ENCODE measurements around the gene ECSCR.

Gene ECSCR

DNA sequence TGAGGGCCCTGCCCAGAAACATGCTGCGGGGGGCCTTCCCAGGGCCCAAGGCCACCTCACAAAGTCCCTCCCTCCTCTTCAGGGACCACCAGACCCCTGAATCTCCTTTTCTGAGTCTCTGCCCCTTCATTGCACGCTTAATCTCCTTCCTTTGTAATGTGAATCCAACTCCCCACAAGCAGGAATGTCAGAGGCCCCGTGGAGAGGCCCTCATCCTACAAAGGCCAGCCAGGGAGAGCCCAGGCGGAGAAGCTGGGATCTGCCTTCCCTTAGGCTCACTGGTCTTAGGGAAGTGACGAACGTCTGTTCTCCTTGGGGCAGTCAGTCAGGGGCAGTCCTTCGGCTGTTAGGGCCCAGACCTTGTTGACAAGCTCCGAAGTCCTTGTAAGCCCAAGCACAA is 10.6 kb upstream of the ECSCR start:
- DNase-seq, result no peak

DNA sequence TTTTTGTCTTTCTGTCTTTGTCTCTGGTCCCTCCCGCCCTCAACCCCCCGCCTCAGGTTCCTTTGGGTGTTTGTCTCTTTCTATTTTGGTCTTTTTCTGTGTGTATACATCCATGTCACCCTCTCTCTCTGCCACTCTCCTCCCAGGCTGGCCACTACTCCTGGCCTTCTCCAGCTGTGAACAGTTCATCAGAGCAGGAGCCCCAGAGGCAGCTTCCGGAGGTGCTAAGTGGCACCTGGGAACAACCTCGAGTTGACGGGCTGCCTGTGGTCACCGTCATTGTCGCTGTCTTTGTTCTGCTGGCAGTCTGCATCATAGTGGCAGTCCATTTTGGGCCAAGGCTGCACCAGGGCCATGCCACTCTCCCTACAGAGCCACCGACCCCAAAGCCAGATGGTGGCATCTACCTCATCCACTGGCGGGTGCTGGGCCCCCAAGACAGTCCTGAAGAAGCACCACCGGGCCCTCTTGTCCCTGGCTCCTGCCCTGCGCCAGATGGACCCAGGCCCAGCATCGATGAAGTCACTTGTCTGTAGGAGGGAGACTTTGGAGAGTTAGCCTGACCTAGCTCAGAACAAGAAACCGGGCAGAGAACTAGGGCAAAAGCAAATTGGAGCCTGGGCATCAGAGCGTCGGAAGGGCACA is 10.0 kb upstream of the ECSCR start:
- no peak for DNase-seq

DNA sequence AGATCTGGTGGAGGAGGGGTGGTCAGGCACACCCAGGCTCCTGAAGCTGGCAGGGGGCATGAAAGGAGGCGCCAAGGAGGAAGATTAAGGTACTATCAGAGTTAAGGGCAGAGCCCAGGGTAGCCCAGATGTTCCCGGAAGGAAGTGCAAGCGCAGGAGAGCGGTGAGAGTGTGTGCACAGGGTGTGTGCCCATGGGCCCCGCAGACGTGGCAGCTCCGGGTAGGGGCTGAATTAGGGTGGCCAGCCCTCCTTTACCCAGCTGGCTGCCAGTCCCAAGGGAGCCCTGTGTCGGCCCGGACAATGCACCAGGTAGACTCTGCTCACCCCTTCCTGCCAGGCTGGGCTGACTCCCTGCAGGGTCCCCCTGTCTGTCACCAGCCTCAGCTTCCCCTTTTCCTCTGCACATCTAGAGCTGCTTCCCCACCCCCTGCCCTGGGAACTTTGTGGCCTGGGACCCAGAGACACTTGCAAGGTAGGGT is 8.3 kb upstream of the ECSCR start, which contains the start of gene SMIM33:
Gene SMIM33, plus strand, starts transcription at position 184 of the 480 bp plus-strand sequence. Its CDS starts 118 bp downstream, at position 302.
- DNase-seq, result no peak

DNA sequence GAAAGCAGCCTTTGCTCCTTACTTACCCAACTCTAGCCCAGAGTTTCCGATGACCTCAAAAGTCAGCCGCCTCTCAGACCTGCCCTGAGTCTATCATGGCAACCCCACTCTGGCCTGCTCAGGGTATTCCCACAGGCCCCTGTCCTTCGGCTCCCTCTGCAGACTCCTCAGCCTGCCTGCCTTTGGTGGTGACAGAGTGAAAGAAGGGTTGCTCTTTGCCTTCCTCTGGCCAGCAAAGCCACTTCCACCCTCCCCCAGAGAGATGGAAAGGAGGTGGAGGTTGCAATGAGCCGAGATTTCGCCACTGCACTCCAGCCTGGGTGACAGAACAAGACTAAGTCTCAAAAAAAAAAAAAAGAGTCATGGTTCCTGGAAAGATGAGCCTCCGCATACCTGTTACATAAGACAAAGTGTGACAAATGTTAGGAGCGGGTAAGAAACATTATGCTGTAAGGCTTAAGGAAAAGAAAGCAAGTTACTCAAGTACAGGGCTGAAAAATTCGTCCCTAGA is 5.9 kb upstream of the ECSCR start:
- DNase-seq, result no peak

DNA sequence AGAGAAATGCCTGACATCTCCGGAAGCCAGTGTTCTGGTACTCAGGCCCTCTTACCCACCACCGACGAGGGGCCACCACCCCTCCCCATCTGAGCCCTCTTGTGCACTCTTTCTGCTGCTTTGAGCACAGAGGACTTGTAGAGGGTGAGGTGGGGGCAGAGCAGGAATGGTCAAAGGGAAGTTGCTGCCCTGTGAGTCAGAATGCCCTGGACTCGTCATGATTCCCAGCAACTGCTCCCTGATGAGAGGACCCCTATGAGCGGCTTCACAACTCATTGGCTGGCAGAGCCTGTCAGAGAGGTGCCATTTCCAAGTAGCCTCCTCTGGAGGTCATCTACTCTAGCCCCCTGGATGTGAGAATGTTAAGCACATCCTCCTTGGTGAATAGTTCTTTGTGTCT is 845 bp downstream of the ECSCR start:
- no peak for DNase-seq

DNA sequence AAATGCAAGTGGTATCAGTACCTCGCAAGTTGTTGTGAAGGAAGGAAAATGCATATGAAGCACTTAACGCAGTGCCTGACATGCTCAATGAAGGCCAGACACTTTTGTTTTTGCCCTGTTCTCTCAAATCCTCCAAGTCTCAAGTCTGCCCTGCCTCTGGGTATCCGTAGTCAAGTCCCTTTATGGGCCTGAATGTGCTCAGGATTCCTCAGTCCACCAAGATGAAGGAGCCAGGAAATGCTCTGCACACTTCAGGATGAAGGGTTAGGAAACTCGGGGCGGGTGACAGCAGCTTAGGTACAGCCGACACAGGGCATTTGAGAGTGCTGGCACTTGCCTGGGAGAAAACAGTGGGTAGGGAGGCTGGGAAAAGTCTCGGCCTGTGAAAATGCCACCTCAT is 1.4 kb downstream of the ECSCR start:
- DNase-seq, result no peak

DNA sequence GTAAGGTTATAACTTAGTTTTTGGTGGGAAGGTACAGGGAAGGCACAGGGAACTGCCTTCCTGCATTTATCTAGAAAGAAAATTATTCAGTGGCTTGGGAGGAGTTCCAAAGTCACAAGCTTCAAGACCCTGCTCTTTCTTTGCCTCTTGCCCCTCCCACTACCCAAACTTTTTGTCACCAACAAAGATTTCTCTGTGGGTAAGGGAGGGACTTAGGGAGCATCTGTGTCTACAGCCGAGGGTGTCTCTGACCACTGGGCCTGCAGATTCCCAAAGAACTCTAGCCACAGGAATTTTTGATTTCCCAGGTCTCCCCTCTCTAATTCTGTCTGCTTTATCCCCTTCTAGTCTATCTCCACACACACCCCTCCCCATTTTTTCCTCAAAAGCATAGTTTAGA is 2.1 kb downstream of the ECSCR start:
- DNase-seq, result no peak

DNA sequence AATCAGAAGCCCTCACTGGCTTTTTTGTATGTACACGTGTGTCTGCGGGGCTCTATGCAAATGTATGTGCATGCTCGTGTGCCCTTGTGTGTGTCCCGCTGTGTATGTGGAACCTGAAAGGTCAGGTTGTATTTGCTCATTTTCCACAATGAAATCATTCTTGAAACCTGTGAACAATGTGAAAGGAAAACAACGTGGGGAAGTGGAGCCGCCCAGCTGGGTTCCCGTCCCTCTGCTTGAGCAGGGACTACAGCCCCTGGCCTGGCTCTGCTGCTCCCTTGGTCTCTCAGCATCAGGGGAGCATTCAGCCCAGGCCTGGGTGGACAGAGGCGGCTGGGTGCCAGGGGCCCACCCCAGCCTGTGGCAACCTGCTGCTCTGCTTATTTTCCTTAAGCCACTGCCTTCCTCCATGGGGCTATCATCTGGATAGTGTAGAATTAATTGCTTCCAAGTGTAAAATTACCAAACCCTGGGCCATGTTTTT is 3.0 kb downstream of the ECSCR start:
- no peak for DNase-seq

DNA sequence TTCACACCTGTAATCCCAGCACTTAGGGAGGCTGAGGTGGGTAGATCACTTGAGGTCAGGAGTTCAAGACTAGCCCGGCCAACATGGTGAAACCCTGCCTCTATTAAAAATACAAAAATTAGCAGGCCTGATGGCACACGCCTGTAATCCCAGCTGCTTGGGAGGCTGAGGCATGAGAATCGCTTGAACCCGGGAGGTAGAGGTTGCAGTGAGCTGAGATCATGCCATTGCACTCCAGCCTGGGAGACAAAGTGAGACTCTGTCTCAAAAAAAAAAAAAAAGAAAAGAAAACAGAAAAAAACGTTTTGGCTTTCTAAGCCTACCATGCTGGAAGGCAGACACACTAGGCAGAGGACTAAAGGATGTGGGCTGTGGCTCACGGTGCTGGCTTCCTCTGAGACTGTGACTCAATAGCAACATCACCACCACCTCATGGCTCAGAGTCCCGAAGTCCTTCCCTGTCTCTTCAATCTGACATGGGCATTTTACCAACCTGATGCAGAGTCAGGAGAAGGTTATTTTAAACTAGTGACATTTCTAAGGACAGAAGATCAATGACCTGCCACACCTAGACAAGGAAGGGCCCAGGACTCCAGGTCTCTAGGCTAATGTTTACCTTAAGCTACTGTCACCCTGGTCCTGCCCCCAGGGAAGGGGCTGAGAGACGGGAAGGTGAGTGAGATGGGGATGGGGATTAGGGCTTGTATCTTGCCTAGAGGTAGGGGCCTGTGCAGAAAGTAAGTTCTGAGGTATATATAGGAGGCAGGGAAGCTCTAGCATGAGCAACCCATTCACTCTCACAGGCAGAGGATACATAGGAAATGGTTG is 3.7 kb downstream of the ECSCR start:
- no peak for DNase-seq

DNA sequence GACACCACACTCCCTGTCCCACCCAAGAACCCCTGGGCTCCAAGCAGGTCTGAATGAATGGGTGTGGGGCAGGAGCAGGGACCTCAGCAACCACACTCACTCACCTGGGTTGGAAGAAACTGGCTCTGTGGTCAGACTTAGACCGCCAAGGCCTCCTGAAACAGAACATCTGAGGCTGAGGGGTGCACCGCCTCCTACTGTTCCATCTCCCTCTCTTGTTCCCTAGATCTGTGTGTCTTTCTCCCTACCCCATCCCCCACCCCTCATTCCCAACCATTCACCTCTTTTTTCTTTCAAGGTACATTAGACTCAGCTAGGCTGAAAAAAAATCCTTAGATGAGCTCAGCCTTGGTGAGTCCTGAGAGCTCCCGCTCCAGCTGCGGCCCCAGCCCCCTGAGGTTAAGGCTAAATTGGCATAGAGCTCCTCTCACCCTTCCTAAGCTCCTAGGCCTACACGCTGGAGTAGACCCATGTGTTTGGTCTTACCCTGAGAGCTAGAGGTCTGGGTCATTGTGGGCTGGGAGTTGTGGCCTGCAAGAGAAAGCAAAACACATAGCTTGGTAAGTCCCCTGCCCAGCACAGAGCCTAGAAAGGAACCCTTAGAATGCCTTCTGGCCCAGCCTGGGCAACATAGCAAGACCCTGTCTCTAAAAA is 4.8 kb downstream of the ECSCR start:
- no peak for DNase-seq

DNA sequence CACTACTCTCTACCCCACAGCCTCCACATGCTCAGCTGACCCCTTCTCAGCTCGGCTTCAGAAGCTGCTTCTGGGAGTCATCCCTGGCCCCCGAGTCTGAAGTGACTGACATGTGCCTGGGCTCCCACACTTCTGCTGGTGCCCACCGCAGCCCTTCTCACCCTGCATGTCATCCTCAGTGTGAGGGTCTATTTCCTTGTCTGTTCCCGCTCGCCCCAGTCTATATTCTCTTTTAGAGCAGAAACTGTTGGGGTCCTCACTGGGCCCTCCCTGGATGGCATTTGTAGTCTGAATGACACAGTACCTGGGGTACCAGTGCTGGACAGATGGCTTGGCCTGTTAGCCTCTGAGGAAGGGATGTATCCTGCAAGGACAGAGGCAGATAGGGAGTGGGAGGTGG is 5.3 kb downstream of the ECSCR start:
- no peak for DNase-seq

DNA sequence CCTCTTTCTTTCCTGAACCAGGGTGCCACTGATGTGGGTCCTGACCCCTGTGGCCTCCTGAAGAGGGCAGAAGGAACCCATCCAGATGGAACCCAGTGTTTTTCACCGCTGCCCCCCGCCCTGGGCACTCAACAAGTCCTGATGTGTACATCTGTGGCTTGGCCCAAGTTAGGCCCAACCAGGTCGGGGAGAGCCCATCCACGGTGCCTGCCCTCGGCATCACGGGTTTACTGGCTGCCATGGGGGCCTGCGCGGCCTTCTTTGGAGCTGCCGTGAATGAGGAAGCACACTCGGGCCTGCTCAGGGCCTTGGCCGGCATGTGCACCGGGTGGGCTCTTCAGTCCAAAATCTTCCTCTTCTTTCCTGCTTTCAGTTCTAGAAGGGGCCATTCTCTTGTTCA is 5.8 kb downstream of the ECSCR start:
- no peak for DNase-seq

DNA sequence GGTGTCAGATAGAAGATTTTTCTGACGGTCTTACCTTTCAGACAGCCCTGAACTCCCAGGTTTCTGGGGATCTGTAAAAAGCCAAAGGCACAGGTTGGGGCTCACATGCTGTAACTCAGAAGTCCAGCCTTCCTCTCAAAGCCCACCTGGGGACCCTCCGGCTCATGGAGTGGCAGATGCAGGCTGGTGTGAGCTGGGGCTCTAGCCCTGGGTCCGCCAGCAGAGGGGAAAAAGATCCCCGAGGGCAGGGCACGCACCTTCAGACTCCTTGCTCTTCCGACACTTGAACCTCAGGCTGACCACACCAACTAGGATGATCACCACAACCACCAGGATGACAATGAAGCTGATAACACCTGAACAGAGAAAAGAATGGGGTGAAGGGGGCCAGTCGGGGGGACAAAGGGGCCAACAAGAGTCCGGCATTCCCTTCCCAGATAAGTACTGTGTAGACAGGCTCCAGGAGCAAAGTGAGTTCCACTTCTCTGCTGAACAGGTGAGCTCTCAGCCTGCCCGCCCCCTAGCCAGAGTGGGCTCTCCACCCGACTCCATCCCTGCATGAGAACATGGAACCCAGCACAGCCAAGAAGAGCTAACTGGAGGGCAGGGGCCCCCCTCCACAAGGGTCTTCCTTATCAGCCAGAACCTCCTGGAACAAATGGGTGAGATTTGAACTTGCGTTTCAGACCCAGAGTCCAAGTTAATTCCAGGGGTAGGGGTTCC is 7.8 kb downstream of the ECSCR start:
- DNase-seq, result no peak

DNA sequence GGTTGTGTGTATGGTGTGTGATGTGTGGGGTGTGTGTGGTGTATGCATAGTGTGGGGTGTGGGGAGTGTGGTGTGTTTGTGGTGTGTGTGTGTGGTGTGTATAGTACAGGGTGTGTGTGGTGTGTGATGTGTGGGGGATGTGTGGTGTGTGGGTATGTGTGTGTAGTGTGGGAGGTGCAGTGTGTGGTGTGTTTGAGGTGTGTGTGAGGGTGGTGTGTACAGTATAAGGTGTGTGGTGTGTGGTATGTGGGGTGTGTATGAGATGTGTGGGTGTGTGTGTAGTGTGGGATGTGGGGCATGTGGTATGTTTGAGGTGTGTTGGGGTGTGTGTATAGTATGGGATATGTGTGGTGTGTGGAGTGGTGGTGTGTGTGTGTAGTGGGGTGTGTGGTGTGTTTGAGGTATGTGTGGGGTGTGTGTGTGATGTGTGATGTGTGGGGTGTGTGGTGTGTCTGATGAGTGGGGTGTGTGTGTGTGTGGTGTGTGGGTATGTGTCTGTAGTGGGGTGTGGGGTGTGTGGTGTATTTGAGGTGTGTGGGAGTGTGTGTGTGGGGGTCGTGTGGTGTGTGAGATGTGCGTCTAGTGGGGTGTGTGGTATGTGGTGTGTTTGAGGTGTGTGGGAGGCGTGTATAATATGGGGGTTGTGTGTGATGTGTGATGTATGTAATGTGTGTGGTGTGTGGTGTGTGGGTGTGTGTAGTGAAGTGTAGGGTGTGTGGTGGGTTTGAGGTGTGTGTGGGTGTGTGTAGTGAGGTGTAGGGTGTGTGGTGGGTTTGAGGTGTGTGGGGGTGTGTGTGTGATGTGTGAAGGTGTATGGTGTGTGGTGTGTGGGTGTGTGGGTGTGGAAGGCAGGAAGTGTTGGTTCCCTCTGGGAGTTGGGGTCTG is 8.6 kb downstream of the ECSCR start:
- DNase-seq, result no peak

DNA sequence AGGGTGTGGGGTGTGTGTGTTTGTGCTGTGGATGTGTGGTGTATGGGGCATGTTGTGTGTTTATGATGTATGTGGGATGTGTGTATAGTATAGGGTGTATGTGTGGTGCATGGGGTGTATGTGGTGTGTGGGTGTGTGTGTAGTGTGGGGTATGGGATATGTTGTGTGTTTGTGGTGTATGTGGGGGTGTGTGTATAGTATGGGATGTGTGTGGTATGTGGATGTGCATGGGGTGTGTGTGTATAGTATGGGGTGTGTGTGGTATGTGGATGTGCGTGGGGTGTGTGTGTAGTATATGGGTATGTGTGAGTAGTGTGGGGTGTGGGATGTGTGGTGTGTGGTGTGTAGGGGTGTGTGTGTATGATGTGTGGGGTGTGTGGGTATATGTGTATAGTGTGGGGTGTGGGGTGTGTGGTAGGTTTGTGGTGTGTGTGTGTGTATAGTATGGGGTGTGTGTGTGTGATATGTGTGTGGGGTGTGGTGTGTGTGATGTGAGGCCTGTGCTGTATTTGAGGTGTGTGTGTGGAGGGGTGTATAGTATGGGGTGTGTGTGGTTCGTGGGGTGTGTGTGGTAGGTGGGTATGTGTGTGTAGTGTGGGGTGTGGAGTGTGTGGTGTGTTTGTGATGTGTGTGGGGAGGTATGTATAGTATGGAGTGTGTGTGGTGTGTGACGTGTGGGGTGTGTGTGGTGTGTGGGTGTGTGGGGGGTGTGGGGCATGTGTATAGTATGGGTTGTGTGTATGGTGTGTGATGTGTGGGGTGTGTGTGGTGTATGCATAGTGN is 10.5 kb downstream of the ECSCR start:
- no peak for DNase-seq

DNA sequence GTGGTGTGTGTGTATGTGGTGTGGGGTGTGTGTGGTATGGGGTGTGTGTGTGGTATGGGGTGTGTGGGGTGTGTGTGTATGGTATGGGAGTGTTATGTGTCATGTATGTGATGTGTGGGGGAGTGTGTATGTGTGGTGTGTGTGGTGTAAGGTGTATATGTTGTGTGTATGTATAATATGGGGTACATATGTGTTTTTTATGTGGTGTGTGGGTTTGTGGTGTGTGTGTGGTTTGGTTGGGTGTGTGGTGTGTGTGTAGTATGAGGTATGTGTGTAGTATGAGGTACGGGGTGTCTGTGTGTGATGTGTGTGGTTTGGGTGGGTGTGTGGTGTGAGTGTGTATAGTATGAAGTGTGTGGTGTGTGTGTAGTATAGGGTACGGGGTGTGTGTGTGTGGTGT is 11.4 kb downstream of the ECSCR start:
- no peak for DNase-seq

DNA sequence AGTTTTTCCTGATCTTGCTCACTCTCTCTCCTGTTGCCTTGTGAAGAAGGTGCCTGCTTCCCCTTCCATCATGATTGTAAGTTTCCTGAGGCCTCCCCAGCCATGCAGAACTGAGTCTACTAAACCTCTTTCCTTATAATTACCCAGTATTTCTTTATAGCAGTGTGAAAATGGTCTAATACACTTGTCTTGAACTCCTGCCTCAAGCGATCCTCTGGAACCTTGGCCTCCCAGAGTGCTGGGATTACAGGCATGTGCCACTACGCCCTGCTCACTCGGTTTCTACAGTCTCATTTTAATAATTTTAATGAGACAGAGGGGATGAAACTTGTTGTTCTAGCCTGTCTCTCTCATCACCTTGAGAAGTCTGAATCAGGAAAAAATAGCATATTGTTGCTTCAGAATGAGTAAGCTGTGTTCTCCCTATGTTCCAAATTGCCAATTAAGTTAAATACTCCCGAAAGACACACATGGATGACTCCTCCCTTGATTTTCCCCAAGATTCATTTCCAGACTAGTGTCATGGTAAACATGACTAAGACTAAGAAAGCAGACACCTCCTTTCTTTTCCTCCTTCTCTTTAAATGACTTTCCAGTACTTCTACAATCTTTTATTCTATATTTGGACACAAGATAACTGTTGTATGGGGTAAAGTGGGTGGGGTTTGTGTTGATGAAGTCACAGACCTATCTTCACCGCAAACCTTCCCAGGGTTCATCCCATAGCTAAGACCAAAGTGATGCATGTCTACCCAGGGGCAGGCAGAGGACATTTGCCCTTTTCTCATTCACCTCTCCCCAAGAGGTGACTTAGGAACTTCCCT is 15.4 kb downstream of the ECSCR start:
- no peak for DNase-seq

DNA sequence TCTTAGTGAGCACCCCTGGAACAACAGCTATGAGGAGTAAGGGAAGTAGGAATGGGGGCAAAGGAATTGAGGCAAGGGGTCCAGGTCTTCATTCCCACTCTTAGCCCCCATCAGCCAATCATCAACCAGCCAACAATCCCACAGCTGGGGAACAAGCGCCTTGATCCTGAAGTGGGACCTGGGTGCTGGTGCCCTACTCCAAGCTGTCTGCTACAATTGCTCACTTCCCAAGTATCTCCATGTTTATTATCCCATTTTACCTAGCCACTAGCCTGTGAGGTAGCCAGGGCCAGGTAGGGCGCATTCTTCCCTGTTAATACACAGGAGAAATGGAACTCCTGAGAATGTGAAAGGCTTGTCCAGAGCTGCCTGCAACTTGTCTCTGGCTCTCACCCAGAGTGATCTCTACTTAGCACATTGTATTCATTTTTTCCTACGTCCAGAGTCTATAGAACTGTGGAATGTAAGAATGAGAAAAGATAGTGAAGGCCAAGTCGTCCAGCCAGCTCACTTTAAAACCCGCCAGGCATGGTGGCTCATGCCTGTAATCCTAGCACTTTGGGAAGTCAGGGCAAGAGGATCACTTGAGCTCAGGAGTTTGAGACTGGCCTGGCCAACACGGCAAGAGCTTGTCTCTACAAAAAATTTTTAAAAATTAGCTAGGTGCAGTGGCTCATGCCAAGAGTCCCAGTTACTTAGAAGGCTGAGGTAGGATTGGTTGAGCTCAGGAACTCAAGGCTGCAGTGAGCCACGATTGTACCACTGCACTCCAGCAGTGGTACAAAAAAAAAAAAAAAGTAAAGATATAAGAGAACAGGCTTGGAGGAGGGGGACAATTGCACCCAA is 17.0 kb downstream of the ECSCR start:
- no peak for DNase-seq

DNA sequence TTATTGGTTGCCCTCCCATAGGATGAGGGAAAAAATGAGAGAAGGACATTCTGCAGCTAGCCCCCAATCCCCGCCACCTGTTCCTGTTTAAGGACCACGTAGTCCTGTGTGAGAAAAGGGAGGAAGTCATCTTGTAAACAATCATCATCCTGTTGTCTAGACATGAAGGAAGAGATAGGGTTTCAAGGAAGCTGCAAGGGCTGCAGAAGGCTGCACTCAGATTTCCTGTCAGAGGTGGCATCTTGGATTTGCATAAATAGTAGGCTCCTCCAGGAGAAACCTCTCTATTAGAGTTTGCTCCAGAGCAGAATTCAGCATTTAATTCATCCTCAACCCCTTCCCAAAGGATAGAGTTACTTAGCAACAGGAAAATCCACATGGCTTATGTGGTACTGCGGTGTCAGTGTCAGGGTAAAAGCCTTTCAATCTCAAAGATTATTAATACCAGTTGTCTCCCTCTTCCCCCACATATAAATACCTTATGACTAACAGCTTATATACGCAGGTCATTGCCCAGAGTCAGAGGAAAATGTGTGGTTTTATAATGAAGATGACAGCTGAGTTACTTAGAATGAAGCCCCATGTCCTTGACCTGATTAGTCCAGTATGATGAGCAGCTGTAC is 18.6 kb downstream of the ECSCR start:
- no peak for DNase-seq
